Measurements from ENCODE around the gene FOXJ2.
A peak's percentile ranks its signal among the peaks of the same experiment; 100 is the strongest.
"Not testable (repeated sequence)": the region's sequence is repeated elsewhere in the genome, so short reads cannot be mapped to it uniquely, and the experiment has no call there.

The FOXJ2 gene

GRCh38 chr12:7991535-7991934 lies 41.0 kb upstream of the FOXJ2 start:
- TF ChIP-seq CTCF (IDR thresholded peaks at IDR 0.05; ENCODE audit: insufficient read depth, low read length, missing control alignments): no peak
- POLR2A ChIA-PET: no interaction called here
- DNase-seq (ENCODE audit: low read depth, low spot score): no peak
- CTCF ChIA-PET: interaction anchor here (3.6 to 5.5 kb wide), 3 partner anchors 8 to 59 kb away, joined by 15 to 75 read pairs (median 38); no protein-coding TSS in a partner anchor
- H3K4me3 ChIP-seq (ENCODE audit: low read depth, low read length): no peak overlapping the region

DNA sequence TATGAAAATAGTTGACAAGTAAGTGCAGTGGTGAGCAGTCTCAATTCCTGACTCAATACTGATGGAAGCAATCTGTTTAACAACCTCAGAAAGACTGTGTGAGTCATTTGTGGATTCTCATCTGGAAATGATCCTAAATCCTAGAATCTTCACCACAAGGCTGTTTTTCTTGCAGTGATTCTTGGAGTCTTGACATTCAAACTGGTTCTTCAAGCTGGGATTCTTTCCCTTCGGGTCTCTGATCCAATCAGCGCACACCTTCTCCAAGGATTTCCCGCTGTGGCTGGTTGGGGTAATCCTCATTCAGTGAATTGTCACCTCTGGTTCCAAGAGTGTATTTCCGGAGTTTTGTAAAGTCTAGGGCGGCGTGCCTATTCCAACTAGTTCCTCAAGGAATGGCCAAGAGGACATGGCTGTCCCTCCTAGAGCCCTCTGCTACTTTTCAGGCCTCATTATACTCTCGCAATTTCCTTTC lies 37.7 kb upstream of the FOXJ2 start:
- H3K4me3 ChIP-seq (ENCODE audit: low read depth, low read length): no peak overlapping the region
- ChIA-PET CTCF (interaction anchor here (0.6 to 5.5 kb wide), 18 partner anchors 10 to 163 kb away, joined by 3 to 75 read pairs (median 6); partner anchors contain the start of gene SLC2A3), POLR2A (interaction anchor here (0.7 to 3.3 kb wide), 4 partner anchors 34 to 135 kb away, joined by 3 to 71 read pairs (median 4); partner anchors contain the start of gene SLC2A3)
- peak; percentile 89 for DNase-seq (ENCODE audit: low read depth, low spot score)
- TF ChIP-seq CTCF (IDR thresholded peaks at IDR 0.05; ENCODE audit: insufficient read depth, low read length, missing control alignments): no peak

DNA sequence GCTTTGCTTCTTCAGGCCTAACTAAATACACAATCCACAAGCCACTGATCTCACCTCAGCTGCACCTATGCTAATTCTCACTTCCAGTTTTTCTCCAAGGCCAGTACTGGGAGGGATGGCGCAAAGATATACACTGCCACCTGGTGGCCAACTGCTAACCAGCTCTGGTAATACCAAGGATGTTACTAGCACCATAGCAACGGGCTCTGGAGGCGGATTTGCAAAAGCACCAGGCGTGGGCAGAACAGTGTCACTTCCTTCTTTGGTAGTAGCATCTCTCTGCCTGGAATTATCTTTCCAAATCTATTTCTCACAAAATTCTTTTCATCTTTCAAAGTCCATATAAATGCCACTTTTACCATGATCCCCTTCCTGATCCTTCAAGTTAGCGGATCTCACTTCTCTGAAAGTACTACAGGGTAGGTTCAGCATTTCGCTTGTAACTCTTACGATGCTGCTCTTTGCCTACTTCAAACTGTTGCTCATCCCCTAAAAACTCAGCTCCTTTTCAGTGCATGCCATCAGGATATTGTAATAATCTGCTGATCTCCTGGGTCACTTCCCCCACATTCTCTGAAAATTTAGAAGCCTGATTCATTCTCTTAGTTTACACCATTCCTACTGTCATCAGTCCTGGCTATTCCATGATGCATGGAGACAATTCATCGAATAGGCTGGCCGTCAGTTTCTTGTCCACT lies 37.1 kb upstream of the FOXJ2 start:
- DNase-seq (ENCODE audit: low read depth, low spot score): peak; percentile 65
- H3K4me3 ChIP-seq (ENCODE audit: low read depth, low read length): no peak overlapping the region; the same call in 1 of the 2 replicates
- peak; percentile 58 for TF ChIP-seq CTCF (IDR thresholded peaks at IDR 0.05; ENCODE audit: insufficient read depth, low read length, missing control alignments)
- POLR2A ChIA-PET: interaction anchor here (1.0 to 3.3 kb wide), 3 partner anchors 35 to 72 kb away, joined by 3 to 71 read pairs (median 4); partner anchors contain the start of gene SLC2A3
- CTCF ChIA-PET: interaction anchor here (0.6 to 5.5 kb wide), 21 partner anchors 10 to 163 kb away, joined by 3 to 75 read pairs (median 5); partner anchors contain the start of gene SLC2A3

DNA sequence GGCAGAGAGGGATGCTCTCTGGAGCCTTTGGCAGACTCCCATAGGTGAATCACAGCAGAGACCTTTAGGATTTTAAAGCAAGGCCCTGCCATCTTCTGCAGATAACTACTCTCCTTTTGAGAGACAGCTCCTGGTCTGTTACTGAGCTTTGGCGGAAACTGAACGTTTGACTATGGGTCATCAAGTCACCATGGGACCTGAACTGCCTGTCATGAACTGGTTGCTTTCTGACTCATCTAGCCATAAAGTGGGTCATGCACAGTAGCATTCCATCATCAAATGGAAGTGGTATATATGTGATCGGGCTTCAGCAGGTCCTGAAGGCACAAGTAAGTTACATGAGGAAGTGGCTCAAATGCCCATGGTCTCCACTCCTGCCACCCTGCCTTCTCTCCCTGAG lies 31.7 kb upstream of the FOXJ2 start:
- H3K4me3 ChIP-seq (ENCODE audit: low read depth, low read length); POLR2A ChIA-PET; DNase-seq (ENCODE audit: low read depth, low spot score); CTCF ChIA-PET: not testable (repeated sequence)

GRCh38 chr12:8001496-8001895 lies 31.0 kb upstream of the FOXJ2 start:
- CTCF ChIA-PET, POLR2A ChIA-PET: not testable (repeated sequence)

GRCh38 chr12:8004897-8005296 lies 27.6 kb upstream of the FOXJ2 start:
- CTCF ChIA-PET: interaction anchor here (1.0 to 1.4 kb wide), 2 partner anchors 10 to 71 kb away, joined by 3 to 4 read pairs; no protein-coding TSS in a partner anchor
- H3K4me3 ChIP-seq (ENCODE audit: low read depth, low read length); POLR2A ChIA-PET; DNase-seq (ENCODE audit: low read depth, low spot score): not testable (repeated sequence)

More at GRCh38 chr12:8001496-8001895, 31.0 kb upstream of the FOXJ2 start:
- not testable (repeated sequence) for DNase-seq (ENCODE audit: low read depth, low spot score); H3K4me3 ChIP-seq (ENCODE audit: low read depth, low read length)

- CTCF ChIA-PET: no interaction called here
- no peak for DNase-seq (ENCODE audit: low read depth, low spot score)
- no peak for TF ChIP-seq CTCF (IDR thresholded peaks at IDR 0.05; ENCODE audit: insufficient read depth, low read length, missing control alignments)
- POLR2A ChIA-PET: interaction anchor here (0.6 kb wide), 1 partner anchor 80 kb away, joined by 3 read pairs; no protein-coding TSS in a partner anchor
- no peak overlapping the region for H3K4me3 ChIP-seq (ENCODE audit: low read depth, low read length)
Observed at GRCh38 chr12:8011331-8011730, 21.2 kb upstream of the FOXJ2 start.
